Liver (tissue), 9 donors: ENCODE measurements around the gene FABP1. TPM values are rescaled to one million over a fixed set of nuclear protein-coding genes. Genes with fewer than 3 reads are reported as not detected.
A peak's percentile ranks its signal among the peaks of the same experiment; 100 is the strongest.

Experiments used
- DNase-seq: peaks from one replicate; pipeline ENCODE4 v3.0.0-alpha.2; 2017; ENCODE audit warnings: low spot score
- H3K27ac ChIP-seq, 2 donors: one replicate each; pipeline ENCODE4 v1.7.0; 2013; ENCODE audit warnings: inconsistent platforms in 2 of 2, low read length in 2 of 2, control low read depth in 1 of 2, low read depth in 1 of 2, mild to moderate bottlenecking in 1 of 2
- H3K27me3 ChIP-seq, 4 donors: one replicate each; pipeline versions ENCODE4 v1.6.1 to v1.7.0; 2013; ENCODE audit warnings: low read length in 3 of 4, inconsistent platforms in 1 of 4, mild to moderate bottlenecking in 1 of 4, moderate library complexity in 1 of 4; ENCODE audit not compliant: control insufficient read depth in 4 of 4, insufficient read depth in 4 of 4
- H3K36me3 ChIP-seq, 4 donors: one replicate each; pipeline versions ENCODE4 v1.6.1 to v1.7.0; 2013; ENCODE audit warnings: low read length in 3 of 4, mild to moderate bottlenecking in 3 of 4, low read depth in 1 of 4, moderate library complexity in 1 of 4; ENCODE audit not compliant: control insufficient read depth in 4 of 4, insufficient read depth in 3 of 4
- H3K4me1 ChIP-seq, 4 donors: one replicate each; pipeline versions ENCODE4 v1.6.1 to v1.7.0; 2013; ENCODE audit warnings: low read length in 3 of 4, mild to moderate bottlenecking in 3 of 4, moderate library complexity in 1 of 4; ENCODE audit not compliant: control insufficient read depth in 4 of 4, insufficient read depth in 4 of 4
- H3K4me3 ChIP-seq, 3 donors: one replicate each; pipeline versions ENCODE4 v1.6.1 to v1.7.0; 2013; ENCODE audit warnings: low read length in 3 of 3, control low read depth in 1 of 3, low read depth in 1 of 3, mild to moderate bottlenecking in 1 of 3
- H3K9ac ChIP-seq, 2 donors: one replicate each; pipeline ENCODE4 v1.7.0; 2013; ENCODE audit warnings: low read length in 2 of 2, mild to moderate bottlenecking in 2 of 2, moderate library complexity in 2 of 2, control low read depth in 1 of 2, low read depth in 1 of 2
- H3K9me3 ChIP-seq, 4 donors: one replicate each; pipeline versions ENCODE4 v1.6.1 to v1.7.0; 2013; ENCODE audit warnings: low read length in 3 of 4; ENCODE audit not compliant: control insufficient read depth in 4 of 4
- ATF3 ChIP-seq: IDR thresholded peaks from 2 replicates; pipeline ENCODE4 v1.6.1; 2016; ENCODE audit warnings: antibody characterized with exemption
- EGR1 ChIP-seq, 2 donors: IDR thresholded peaks; 2 replicates each; pipeline ENCODE4 v1.6.1; 2016 to 2018; ENCODE audit warnings: antibody characterized with exemption in 2 of 2, low read depth in 2 of 2
- FOXA1 ChIP-seq: IDR thresholded peaks from 2 replicates; pipeline ENCODE4 v1.6.1; 2016; ENCODE audit warnings: antibody characterized with exemption
- GABPA ChIP-seq, 2 donors: IDR thresholded peaks in 1 of 2; conservative IDR thresholded peaks in 1 of 2; 2 replicates each; pipeline ENCODE4 v1.6.1; 2016; ENCODE audit warnings: antibody characterized with exemption in 2 of 2, mild to moderate bottlenecking in 1 of 2, moderate library complexity in 1 of 2
- HNF4A ChIP-seq, 2 donors: conservative IDR thresholded peaks; 2 replicates each; pipeline ENCODE4 v1.6.1; 2016; ENCODE audit warnings: antibody characterized with exemption in 2 of 2, mild to moderate bottlenecking in 2 of 2
- HNF4G ChIP-seq: IDR thresholded peaks from 2 replicates; pipeline ENCODE4 v1.6.1; 2016; ENCODE audit warnings: antibody characterized with exemption
- JUND ChIP-seq, 2 donors: IDR thresholded peaks; 2 replicates each; pipeline ENCODE4 v1.6.1; 2016; ENCODE audit warnings: antibody characterized with exemption in 2 of 2
- NR2F2 ChIP-seq: IDR thresholded peaks from 2 replicates; pipeline ENCODE4 v1.6.1; 2016; ENCODE audit warnings: antibody characterized with exemption
- RAD21 ChIP-seq, 2 donors: IDR thresholded peaks; 2 replicates each; pipeline ENCODE4 v1.6.1; 2016; ENCODE audit warnings: antibody characterized with exemption in 2 of 2, mild to moderate bottlenecking in 2 of 2
- RXRA ChIP-seq, 2 donors: IDR thresholded peaks; 2 replicates each; pipeline ENCODE4 v1.6.1; 2017 to 2018; ENCODE audit warnings: antibody characterized with exemption in 2 of 2, mild to moderate bottlenecking in 1 of 2
- SP1 ChIP-seq: IDR thresholded peaks from 2 replicates; pipeline ENCODE4 v1.6.1; 2018; ENCODE audit warnings: antibody characterized with exemption, mild to moderate bottlenecking
- ZBTB33 ChIP-seq: IDR thresholded peaks from 2 replicates; pipeline ENCODE4 v1.6.1; 2016; ENCODE audit warnings: antibody characterized with exemption
- WGBS: extraction: QIAGEN DNeasy Blood & Tissue Kit; methylation state at CpG from one replicate; pipeline ENCODE4 v1.1.7; 2013; 5-methylcytosine and 5-hydroxymethylcytosine counted together
- polyA plus RNA-seq, 2 donors: library from polyadenylated mRNA; stranded (reverse) in 1 of 2; unstranded in 1 of 2; fragments of 200-250 nt in 1 of 2; fragments of >200 nt in 1 of 2; fragmentation: Nextera tagmentation in 1 of 2; extraction: Ambion mirVana in 1 of 2; gene quantifications; one replicate each; pipeline versions ENCODE4 v1.2.1 to v1.2.3, GENCODE V29; 2013 to 2015
- total RNA-seq, 2 donors: library from RNA; depleted of rRNA; stranded (reverse); fragments of >200 nt; gene quantifications; one replicate each; pipeline ENCODE4 v1.2.3, GENCODE V29; 2014
- TF ChIP-seq, protein P1 (sequence below): IDR thresholded peaks from 2 replicates; pipeline ENCODE4 v1.6.1; 2016; ENCODE audit warnings: antibody characterized with exemption, mild to moderate bottlenecking
- TF ChIP-seq, protein P2 (sequence below): fragments of 150-350 bp; IDR thresholded peaks from 2 replicates; pipeline ENCODE4 v1.5.1; 2017; ENCODE audit warnings: improper control_type of control experiment, low read depth, low read length; ENCODE audit not compliant: missing input control
- TF ChIP-seq, protein P3 (sequence below): IDR thresholded peaks from 2 replicates; pipeline ENCODE4 v1.6.1; 2016; ENCODE audit warnings: antibody characterized with exemption
- donor health status: healthy.
- donor health status: healthy.
- donor health status: healthy.
- donor health status: healthy.
- donor health status: healthy.

FABP1 gene
- total and polyA plus RNA-seq, 4 donors: 975 to 7,337 (median 2,306) TPM

DNA sequence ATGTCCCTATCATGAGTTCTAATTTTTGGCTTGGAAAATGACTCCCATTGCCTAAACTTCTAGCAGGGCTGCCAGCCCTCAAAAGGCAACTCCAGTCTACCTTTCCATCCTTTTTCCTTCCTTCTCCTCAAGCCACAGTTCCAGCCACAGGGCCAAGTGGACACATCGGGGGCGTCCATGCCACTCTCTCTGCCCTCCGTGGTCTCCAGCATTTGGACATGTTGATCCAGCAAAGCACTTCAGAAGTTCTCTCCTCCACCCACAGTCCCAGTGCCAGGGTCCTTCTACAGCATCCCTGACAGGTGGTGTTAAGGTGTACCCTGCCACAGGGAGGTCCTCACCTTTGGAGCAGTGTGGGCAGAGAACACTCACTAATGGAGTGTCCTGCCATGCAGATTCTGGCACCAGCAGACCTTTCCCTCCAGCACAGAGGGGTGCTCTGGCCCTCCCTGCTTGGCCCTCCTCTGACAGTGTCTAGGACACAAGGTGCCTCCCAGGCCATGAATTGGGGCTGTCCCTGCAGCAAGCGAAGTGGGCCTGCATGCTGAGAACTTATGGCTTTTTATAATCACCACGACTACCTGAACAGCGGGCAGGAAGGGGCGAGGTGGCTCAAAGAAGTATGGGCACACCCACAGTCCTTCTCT lies 1.6 kb upstream of the FABP1 start:
- peaks cover 18 to 71% (median 56%) of the 10 kb centered on the region in 4 donors for H3K4me1 ChIP-seq
- H3K9ac ChIP-seq: no peak overlapping the region
- no peaks in the 10 kb centered on the region for H3K9me3 ChIP-seq
- no peak for DNase-seq
- no peaks in the 10 kb centered on the region for H3K27me3 ChIP-seq
- H3K27ac ChIP-seq: peak overlapping the region in 1 of 2 donors; percentile 48
- no peak overlapping the region for H3K4me3 ChIP-seq
- TF ChIP-seq ATF3 (no peak), HNF4A (conservative IDR thresholded peaks at IDR 0.05) (no peak), SP1 (no peak), JUND (IDR thresholded peaks at IDR 0.05) (no peak), HNF4G (no peak), NR2F2 (no peak), FOXA1 (no peak), RAD21 (IDR thresholded peaks at IDR 0.05) (no peak)
- TF ChIP-seq, protein P1, sequence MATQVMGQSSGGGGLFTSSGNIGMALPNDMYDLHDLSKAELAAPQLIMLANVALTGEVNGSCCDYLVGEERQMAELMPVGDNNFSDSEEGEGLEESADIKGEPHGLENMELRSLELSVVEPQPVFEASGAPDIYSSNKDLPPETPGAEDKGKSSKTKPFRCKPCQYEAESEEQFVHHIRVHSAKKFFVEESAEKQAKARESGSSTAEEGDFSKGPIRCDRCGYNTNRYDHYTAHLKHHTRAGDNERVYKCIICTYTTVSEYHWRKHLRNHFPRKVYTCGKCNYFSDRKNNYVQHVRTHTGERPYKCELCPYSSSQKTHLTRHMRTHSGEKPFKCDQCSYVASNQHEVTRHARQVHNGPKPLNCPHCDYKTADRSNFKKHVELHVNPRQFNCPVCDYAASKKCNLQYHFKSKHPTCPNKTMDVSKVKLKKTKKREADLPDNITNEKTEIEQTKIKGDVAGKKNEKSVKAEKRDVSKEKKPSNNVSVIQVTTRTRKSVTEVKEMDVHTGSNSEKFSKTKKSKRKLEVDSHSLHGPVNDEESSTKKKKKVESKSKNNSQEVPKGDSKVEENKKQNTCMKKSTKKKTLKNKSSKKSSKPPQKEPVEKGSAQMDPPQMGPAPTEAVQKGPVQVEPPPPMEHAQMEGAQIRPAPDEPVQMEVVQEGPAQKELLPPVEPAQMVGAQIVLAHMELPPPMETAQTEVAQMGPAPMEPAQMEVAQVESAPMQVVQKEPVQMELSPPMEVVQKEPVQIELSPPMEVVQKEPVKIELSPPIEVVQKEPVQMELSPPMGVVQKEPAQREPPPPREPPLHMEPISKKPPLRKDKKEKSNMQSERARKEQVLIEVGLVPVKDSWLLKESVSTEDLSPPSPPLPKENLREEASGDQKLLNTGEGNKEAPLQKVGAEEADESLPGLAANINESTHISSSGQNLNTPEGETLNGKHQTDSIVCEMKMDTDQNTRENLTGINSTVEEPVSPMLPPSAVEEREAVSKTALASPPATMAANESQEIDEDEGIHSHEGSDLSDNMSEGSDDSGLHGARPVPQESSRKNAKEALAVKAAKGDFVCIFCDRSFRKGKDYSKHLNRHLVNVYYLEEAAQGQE: no peak
- TF ChIP-seq, protein P2, sequence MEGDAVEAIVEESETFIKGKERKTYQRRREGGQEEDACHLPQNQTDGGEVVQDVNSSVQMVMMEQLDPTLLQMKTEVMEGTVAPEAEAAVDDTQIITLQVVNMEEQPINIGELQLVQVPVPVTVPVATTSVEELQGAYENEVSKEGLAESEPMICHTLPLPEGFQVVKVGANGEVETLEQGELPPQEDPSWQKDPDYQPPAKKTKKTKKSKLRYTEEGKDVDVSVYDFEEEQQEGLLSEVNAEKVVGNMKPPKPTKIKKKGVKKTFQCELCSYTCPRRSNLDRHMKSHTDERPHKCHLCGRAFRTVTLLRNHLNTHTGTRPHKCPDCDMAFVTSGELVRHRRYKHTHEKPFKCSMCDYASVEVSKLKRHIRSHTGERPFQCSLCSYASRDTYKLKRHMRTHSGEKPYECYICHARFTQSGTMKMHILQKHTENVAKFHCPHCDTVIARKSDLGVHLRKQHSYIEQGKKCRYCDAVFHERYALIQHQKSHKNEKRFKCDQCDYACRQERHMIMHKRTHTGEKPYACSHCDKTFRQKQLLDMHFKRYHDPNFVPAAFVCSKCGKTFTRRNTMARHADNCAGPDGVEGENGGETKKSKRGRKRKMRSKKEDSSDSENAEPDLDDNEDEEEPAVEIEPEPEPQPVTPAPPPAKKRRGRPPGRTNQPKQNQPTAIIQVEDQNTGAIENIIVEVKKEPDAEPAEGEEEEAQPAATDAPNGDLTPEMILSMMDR: no peak
- TF ChIP-seq, protein P3, sequence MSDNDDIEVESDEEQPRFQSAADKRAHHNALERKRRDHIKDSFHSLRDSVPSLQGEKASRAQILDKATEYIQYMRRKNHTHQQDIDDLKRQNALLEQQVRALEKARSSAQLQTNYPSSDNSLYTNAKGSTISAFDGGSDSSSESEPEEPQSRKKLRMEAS: no peak
- WGBS: 87% methylated on average over 7 of the region's 7 CpGs
- peaks cover 0 to 4% (median 3%) of the 10 kb centered on the region in 4 donors for H3K36me3 ChIP-seq

DNA sequence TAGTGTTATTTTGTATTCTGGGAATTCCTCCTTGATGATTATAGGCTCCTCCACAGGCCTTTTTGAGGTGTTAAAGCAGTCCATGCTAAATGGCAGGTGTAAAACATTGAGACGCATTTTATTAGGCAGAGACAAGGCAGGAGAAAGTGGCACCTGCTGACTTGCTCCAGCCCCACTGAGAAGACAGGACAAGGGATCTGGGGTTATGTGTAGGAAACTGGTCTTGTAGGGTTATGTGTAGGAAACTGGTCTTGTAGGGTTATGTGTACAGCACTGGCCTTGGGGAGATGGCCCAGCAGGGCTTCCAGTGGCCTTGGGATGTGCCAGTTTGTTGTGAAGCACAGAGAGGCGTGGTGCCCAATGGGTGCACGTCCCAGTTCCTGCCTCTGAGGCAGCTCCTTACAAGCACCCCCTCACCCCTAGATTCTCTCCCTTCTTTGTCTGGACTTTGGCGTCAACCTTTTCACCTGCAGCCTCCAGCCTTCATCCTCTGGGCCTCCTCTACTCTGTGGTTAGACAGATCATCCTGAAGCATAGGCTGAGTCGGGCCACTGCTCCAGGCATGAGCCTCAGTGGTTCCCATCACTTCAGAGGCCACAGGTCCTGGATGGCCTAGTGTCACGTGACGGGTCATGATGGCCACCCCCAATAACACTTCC lies 921 bp upstream of the FABP1 start:
- Histone ChIP-seq H3K4me1 (peaks cover 17 to 66% (median 51%) of the 10 kb centered on the region in 4 donors), H3K9me3 (no peaks in the 10 kb centered on the region), H3K27ac (peak overlapping the region; percentile 48 to 68), H3K4me3 (peak overlapping the region in 1 of 3 donors; percentile 98), H3K36me3 (peaks cover 0 to 8% (median 5%) of the 10 kb centered on the region in 4 donors), H3K9ac (no peak overlapping the region), H3K27me3 (no peaks in the 10 kb centered on the region)
- 74% methylated on average over 7 of the region's 7 CpGs for WGBS
- DNase-seq: no peak
- TF ChIP-seq, protein P2: no peak
- TF ChIP-seq EGR1 (IDR thresholded peaks at IDR 0.05; ENCODE audit: low read depth in 2 of 2): no peak
- TF ChIP-seq JUND (IDR thresholded peaks at IDR 0.05): no peak
- TF ChIP-seq, protein P1: no peak
- no peak for TF ChIP-seq FOXA1
- no peak for TF ChIP-seq HNF4A (conservative IDR thresholded peaks at IDR 0.05)
- no peak for TF ChIP-seq RAD21 (IDR thresholded peaks at IDR 0.05)
- TF ChIP-seq GABPA (IDR thresholded peaks at IDR 0.05 in 1 of 2, conservative IDR thresholded peaks at IDR 0.05 in 1 of 2): no peak
- TF ChIP-seq HNF4G: no peak
- TF ChIP-seq RXRA (IDR thresholded peaks at IDR 0.05): no peak
- no peak for TF ChIP-seq ZBTB33
